Measurements from ENCODE around the gene CYBB.

Gene CYBB

DNA sequence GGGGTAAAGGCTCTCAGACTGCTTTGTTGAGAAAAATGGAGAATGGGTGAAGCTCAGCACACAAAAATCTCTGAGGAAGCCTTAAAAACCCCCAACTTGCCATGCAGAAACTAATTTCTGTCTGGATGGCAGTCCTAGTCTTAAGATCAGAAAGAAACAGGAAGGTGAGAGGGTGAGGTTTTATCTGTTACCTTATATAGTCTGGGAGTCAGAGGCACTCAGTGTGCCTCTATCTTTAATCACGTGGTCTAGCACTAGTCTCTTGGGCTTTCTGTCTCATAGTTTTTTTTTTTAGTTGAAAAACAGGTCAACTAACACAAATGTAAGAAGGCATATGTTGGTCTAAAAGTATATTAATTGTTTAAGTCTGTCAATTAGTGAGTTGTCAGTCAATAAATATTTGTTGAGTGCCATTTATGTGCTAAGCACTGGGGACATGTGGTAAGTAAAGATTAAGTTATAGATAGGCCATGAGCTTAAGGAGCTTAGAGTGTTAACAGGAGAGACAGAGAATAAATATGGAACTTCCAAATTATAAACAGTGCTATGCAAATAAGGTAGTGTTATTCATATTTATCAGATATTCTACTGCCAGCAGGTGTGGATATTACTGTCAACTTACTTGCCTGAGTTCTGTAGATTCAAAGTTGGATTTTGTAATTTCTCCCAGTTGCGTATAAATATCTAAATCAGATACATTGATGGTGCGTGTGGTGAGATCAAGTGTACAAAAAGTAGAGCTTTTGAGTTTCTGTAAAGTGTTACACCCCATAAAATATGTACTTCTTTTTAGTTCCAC lies 7.0 kb downstream of the CYBB start:
- DNase-seq = no peak

GRCh38 chrX:37787423-37787869 lies 7.6 kb downstream of the CYBB start:
- no peak for DNase-seq

DNA sequence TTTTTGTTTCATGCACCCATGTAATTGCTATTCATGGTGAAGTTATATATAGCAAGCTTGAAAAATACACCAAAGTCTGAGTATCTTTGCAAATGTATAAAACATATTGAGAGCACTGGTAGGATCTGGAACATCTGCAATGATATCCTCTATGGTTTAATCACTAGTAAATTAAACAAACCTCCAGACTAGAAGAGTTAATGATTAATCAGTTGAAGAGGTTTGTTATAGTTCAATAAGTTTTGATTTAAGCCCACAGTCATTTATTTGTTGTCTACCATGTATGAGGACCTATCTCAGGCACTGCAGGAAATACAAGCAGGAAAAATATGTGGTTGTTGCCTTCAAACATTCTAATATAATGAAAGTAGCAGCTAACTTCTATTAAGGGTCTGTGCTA lies 16.5 kb downstream of the CYBB start:
- no peak for DNase-seq

DNA sequence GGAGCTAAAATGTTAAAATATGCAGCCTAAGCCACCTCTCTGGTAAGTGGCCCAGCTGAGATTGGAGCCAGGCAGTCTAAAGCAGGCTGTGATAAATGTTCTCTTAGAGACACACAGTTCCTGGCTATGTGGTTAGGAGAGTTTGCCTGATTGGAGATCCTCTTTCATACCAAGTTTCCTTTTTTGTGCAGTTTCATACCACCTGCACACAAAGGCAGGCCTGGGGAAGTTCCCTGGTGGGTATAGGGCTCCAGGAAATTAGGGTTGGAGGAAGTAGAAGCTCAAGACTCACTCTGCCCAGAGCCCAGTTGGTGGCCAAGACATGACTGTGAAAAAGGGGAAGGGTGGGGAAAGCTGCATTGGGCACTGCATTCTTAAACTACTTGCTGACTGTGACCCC lies 16.9 kb downstream of the CYBB start:
- no peak for DNase-seq

GRCh38 chrX:37799936-37800335 lies 20.1 kb downstream of the CYBB start:
- no peak for DNase-seq

DNA sequence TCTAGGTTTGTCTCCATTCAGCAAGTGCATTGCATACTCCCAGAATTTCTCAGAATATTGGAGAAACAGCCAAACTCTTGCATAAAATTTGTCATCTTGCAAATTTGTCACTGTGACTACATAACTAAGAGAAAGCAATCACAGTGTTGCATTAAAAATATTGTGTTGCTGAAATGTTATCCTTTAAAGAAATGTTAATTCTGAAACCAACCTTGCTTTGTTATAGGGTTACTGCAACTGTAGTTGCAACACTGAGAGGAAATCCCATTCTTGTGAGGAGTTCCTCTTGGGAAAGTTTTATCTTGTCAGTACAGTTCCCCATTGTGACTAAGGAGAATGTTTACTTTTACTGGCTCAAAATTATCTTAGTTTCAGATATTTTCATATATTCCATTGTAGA lies 20.9 kb downstream of the CYBB start:
- DNase-seq = no peak

GRCh38 chrX:37802028-37802427 lies 22.2 kb downstream of the CYBB start:
- no peak for DNase-seq

DNA sequence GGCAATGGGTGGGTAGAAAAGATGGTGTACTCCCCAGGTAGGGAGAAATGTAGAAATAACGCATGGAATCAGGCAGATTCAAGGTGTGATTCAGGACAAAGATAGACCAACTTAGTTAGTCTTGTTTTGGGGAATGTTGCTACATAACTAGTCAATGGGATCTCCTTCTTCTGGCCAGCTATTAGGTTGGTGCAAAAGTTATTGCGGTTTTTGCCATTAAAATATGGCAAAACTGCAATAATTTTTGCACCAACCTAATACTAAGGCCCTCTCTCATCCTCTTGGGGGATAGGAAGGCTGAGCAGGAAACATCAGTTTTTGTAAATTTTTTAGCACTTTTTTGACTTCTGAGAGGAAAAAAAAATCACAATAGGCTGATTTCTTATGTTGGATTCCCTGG lies 23.2 kb downstream of the CYBB start:
- no peak for DNase-seq

DNA sequence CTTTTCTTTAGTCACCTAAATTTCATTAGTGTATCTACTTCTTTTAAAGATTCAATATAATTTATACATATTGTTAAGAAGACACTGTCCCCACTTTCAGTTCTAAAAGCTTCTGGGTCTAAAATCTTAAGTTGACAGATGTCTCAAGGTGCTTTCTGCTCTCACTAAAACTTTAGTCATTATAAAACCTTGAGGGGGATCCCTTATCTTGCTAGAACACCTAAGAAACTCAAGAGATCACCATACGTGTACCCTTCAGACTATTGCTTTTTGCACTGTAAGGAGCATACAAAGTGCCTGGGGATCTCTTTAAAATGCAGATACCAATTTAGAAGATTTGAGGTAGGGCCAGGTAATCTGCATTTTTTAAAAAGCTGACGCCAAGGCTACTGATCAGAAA lies 30.1 kb downstream of the CYBB start:
- DNase-seq = no peak

- no peak for DNase-seq
These were observed 32.3 kb downstream of the CYBB start for GRCh38 chrX:37812110-37812509.

- no peak for DNase-seq
These were observed 33.7 kb downstream of the CYBB start for GRCh38 chrX:37813570-37813969.

- no peak for DNase-seq
These were observed 35.5 kb downstream of the CYBB start for GRCh38 chrX:37815366-37815765.

DNA sequence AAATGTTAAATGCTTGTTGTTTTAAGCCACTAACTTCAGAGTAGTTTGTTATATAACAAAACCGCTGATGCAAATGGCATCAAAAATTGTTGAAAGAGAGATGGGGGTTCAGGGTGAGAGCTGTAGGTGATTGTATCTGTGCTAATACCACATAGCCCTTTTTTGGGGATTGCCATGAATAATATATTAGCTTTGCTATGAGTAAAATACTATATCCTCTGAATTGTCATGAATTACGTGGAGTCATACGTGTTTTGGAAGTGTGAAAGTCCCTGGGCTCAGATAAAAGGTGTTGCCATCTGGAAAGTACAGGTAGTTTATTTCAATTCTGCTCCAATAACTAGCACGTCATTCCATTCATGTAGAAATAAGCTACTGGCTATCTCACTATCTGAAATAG lies 36.9 kb downstream of the CYBB start:
- no peak for DNase-seq

- DNase-seq = no peak
These were observed 37.3 kb downstream of the CYBB start for GRCh38 chrX:37817176-37817575.

DNA sequence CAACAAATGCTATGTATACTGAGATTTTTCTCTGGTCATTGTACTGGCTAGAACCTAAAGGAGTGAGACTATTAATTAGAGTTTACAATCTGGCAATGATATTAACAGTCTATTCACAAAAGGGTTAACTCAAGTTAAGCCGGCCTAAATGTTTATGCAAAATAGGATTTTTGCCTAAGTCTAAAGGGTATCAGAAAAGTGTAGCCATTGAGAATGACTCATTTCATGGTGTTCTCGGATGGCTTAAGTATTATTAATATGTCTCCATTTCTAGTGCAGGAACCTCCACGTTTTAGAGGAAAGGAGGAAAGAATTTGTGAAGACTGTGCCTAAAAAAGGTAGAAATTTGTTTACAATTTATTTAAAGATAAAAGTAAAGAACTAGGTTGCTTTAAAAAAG lies 37.7 kb downstream of the CYBB start:
- no peak for DNase-seq

- no peak for DNase-seq
These were observed 38.2 kb downstream of the CYBB start for GRCh38 chrX:37818031-37818430.

GRCh38 chrX:37820646-37821045 lies 40.8 kb downstream of the CYBB start:
- no peak for DNase-seq

- DNase-seq = no peak
These were observed 44.8 kb downstream of the CYBB start for GRCh38 chrX:37824491-37825214.

- no peak for DNase-seq
These were observed 45.5 kb downstream of the CYBB start for GRCh38 chrX:37825215-37825842.

- no peak for DNase-seq
These were observed 49.9 kb downstream of the CYBB start for GRCh38 chrX:37829721-37830120.

DNA sequence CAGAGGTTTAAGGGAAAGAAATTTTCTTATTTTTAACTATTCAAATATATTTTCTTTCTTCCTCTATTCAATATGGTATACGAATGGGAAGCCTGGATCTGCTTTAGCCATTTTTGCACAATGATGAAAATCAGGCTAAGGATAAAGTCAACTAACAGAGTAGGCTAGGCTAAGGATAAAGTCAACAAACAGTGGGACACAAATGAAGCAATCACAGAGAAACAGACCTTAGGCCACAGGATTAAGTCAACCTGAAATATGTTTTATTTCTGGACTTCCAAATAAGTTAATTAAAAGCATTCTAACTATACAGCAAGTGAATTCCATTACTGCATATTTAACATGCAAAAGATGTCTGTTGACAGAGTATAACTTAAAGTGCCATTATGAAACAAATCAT lies 50.5 kb downstream of the CYBB start:
- no peak for DNase-seq

DNA sequence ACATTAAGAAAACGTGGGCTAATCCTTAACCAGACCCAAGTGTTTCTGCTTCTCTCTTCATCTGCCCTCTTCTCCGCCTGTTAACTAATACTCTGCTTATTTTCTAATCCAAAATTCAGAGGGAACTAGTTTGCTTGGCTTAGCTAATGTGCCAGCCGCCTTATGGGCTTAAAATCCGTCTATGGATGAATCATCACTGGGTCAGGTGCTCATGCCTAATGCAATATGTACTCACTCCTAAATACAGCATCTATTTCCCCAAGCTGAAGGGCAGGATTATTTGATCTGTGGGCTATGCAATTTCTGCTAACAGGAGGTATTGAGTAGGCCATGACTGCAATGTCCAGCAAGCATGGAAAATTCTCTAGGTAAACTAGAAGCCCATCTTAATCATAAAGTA lies 55.1 kb downstream of the CYBB start:
- no peak for DNase-seq

DNA sequence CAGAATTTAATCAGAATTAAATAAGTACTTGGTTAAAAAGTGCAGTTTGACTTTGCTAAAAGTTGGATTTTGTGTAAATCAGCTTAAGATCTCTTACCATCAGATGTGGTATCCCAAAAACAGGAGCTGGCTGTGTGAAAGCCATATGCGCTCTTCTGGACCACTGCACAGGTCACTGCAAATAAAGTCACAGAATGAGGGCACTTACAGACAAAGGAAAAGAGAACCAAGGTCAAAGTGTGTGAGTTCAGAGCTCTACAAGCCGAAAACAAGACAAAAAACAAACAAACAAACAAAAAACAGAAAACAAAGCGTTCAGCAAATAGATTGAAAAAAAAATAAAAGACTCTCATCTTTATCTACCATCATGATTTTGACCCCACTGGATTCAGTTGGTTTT lies 61.1 kb downstream of the CYBB start:
- no peak for DNase-seq

DNA sequence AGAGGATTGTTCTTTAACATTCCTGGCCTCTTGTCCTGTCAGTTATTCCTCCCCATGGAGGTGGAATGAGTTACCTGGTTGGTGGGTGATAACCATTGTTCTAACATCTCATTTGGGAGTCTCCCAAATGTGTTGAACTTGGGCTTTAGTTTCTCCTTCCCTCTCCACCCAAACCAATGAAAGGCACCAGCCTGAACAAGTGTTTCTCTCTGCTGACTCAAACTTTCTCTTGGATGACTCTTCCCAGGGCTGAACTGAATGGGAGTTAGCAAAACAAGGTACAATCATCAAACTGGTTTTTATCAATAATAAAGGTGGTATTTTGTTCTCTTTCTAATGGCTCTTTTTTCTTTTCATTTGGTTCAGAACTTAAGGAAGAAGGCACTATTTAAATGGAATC lies 64.8 kb downstream of the CYBB start:
- no peak for DNase-seq
